Fibroblast of lung (primary cell): ENCODE results near the gene ZNF646. TPM values are rescaled to one million over a fixed set of nuclear protein-coding genes. Genes with fewer than 3 reads are reported as not detected.

ENCODE experiments used
- DNase-seq, 2 donors: peaks; one replicate each; pipeline versions ENCODE4 v3.0.0 to v3.0.0-alpha.2; 2010; ENCODE audit warnings: low read depth in 2 of 2
- H2AFZ ChIP-seq: 2 replicates; pipeline ENCODE4 v1.5.1; 2012; ENCODE audit warnings: low read length, control low read depth, inconsistent platforms
- H3K27ac ChIP-seq: 2 replicates; pipeline ENCODE4 v1.5.1; 2011; ENCODE audit warnings: low read length, control low read depth; ENCODE audit not compliant: insufficient read depth
- H3K27me3 ChIP-seq: 2 replicates; pipeline ENCODE4 v1.5.1; 2011; ENCODE audit warnings: mild to moderate bottlenecking, low read length; ENCODE audit not compliant: control insufficient read depth, insufficient read depth
- H3K36me3 ChIP-seq: 2 replicates; pipeline ENCODE4 v1.5.1; 2011; ENCODE audit warnings: low read length; ENCODE audit not compliant: control insufficient read depth, insufficient read depth
- H3K4me1 ChIP-seq: 2 replicates; pipeline ENCODE4 v1.5.1; 2011; ENCODE audit warnings: low read length; ENCODE audit not compliant: control insufficient read depth, insufficient read depth; ENCODE audit errors: extremely low read depth
- H3K4me2 ChIP-seq: 2 replicates; pipeline ENCODE4 v1.5.1; 2011; ENCODE audit warnings: low read length, control low read depth; ENCODE audit not compliant: insufficient read depth; ENCODE audit errors: extremely low read depth
- H3K4me3 ChIP-seq, 4 experiments: fragments of 200-600 bp in 1 of 4; sonication (generic) in 1 of 4; replicated peaks in 1 of 4; 2 replicates each; pipeline ENCODE4 v1.5.1; 2011 to 2016; ENCODE audit warnings: low read length in 4 of 4, low read depth in 3 of 4, mild to moderate bottlenecking in 3 of 4, control low read depth in 2 of 4, inconsistent platforms in 1 of 4, mixed read lengths in 1 of 4; ENCODE audit not compliant: insufficient read depth in 1 of 4; ENCODE audit errors: control extremely low read depth in 1 of 4
- H3K79me2 ChIP-seq: 2 replicates; pipeline ENCODE4 v1.5.1; 2012; ENCODE audit warnings: mild to moderate bottlenecking, low read length, inconsistent platforms; ENCODE audit not compliant: control insufficient read depth, insufficient read depth
- H3K9ac ChIP-seq: 2 replicates; pipeline ENCODE4 v1.5.1; 2011; ENCODE audit warnings: mild to moderate bottlenecking, low read length, control low read depth; ENCODE audit not compliant: insufficient read depth
- H3K9me3 ChIP-seq: 2 replicates; pipeline ENCODE4 v1.5.1; 2012; ENCODE audit warnings: low read depth, low read length; ENCODE audit not compliant: control insufficient read depth, insufficient read depth
- H4K20me1 ChIP-seq: 2 replicates; pipeline ENCODE4 v1.5.1; 2011; ENCODE audit warnings: low read length; ENCODE audit not compliant: control insufficient read depth, insufficient read depth; ENCODE audit errors: extremely low read depth
- CTCF ChIP-seq, 2 donors: IDR thresholded peaks in 1 of 2; conservative IDR thresholded peaks in 1 of 2; 1 replicate in 1 of 2; 2 replicates in 1 of 2; pipeline ENCODE4 v1.5.1; 2011 to 2012; ENCODE audit warnings: low read length in 2 of 2, control low read depth in 1 of 2, inconsistent platforms in 1 of 2, low read depth in 1 of 2, mild to moderate bottlenecking in 1 of 2
- EZH2 ChIP-seq: IDR thresholded peaks from 2 replicates; pipeline ENCODE4 v1.5.1; 2012; ENCODE audit warnings: low read length, control low read depth, mild to moderate bottlenecking; ENCODE audit errors: missing control alignments
- polyA plus RNA-seq, 2 donors: library from polyadenylated mRNA; depleted of rRNA in 1 of 2; stranded (reverse) in 1 of 2; unstranded in 1 of 2; fragments of >200 nt; gene quantifications; 2 replicates each; pipeline ENCODE4 v1.2.1, GENCODE V29; 2011 to 2012; ENCODE audit warnings: missing spikeins in 1 of 2
- total RNA-seq: library from RNA; depleted of rRNA; stranded (reverse); fragments of >200 nt; gene quantifications from 2 replicates; pipeline ENCODE4 v1.2.1, GENCODE V29; 2014

The ZNF646 gene
- total and polyA plus RNA-seq, 2 donors (not counting 1 experiment from before 2014, with no cell fraction given): 2.6 to 13.2 TPM

DNA sequence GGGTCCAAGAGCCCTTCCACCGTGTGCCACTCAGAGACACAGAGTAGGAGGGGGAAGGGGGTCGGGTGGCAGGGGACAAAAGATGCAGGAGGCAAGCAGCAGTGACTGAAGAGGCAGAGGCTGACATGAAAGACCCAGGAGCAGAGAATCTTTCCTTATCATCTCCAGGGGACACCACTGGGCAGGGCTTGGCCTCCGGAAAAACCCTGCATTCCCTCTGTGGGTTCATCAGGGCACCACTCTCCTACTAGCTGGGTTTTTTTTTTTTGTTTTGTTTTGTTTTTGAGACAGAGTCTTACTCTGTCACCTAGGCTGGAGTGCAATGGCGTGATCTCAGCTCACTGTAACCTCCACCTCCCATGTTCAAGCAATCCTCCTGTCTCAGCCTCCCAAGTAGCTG, 42.9 kb upstream of the ZNF646 start:
- Histone ChIP-seq H3K9ac (no peak overlapping the region), H3K27me3 (no peaks in the 10 kb centered on the region), H3K27ac (no peak overlapping the region), H3K4me2 (no peak overlapping the region), H3K79me2 (peaks cover 12% of the 10 kb centered on the region), H3K36me3 (peaks cover 7% of the 10 kb centered on the region), H3K4me3 (no peak overlapping the region), H3K9me3 (no peaks in the 10 kb centered on the region), H4K20me1 (peaks cover 1% of the 10 kb centered on the region), H3K4me1 (peaks cover 2% of the 10 kb centered on the region), H2AFZ (no peak overlapping the region)
- no peak for TF ChIP-seq EZH2
- TF ChIP-seq CTCF (conservative IDR thresholded peaks at IDR 0.05 in 1 of 2, IDR thresholded peaks at IDR 0.05 in 1 of 2; ENCODE audit: low read depth in 1 of 2, low read length in 2 of 2): no peak
- DNase-seq: no peak

- no peaks in the 10 kb centered on the region for H3K27me3 ChIP-seq
- TF ChIP-seq CTCF (conservative IDR thresholded peaks at IDR 0.05 in 1 of 2, IDR thresholded peaks at IDR 0.05 in 1 of 2; ENCODE audit: low read depth in 1 of 2, low read length in 2 of 2) (no peak), EZH2 (no peak)
- peak; percentile 97 to 99 for DNase-seq
- H3K9ac ChIP-seq: peak within 1 kb of the TSS; percentile 95
- H4K20me1 ChIP-seq: peaks cover 2% of the 10 kb centered on the region
- no peaks in the 10 kb centered on the region for H3K9me3 ChIP-seq
- H3K4me2 ChIP-seq: peak within 1 kb of the TSS; percentile 97
- H3K36me3 ChIP-seq: peaks cover 11% of the 10 kb centered on the region
- H3K4me1 ChIP-seq: peaks cover 2% of the 10 kb centered on the region
- H2AFZ ChIP-seq: peak within 1 kb of the TSS; percentile 75
- H3K4me3 ChIP-seq: peak within 1 kb of the TSS; percentile 85 to 100 (median 100)
- peaks cover 12% of the 10 kb centered on the region for H3K79me2 ChIP-seq
- H3K27ac ChIP-seq: peak within 1 kb of the TSS; percentile 97
These were observed 41.2 kb upstream of the ZNF646 start, which contains the start of gene STX4 for GRCh38 chr16:31032736-31033708. TSS of gene STX4 (plus strand) at chr16:31033558. CDS start at chr16:31033806, 248 bp downstream.

DNA sequence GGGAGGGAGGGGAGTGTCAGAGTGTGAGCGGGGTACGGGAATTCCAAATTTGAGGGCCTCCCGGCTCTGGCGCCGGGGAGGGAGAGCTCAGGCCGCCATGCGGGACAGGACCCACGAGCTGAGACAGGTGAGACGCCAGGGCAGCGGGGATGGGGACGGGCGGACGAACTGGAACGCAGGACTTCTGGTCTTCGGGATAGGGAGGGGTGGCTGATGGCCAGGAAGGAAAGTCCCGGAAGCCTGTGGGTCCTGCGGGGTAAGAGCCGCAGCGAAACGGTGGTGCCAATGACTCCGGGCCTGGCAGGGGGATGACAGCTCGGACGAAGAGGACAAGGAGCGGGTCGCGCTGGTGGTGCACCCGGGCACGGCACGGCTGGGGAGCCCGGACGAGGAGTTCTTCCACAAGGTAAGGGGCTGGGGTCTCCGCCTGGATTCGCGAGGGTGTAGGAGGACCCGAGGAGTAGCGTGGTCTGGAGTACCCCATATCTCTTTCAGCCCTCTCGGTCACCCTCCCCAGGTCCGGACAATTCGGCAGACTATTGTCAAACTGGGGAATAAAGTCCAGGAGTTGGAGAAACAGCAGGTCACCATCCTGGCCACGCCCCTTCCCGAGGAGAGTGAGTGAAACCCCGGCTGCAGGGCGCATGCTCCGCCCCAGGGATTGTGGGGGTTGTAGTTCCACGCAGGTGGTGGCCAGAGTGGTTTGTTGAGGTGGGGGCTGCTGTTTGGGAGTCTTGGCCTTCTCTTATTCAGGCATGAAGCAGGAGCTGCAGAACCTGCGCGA, 40.3 kb upstream of the ZNF646 start:
- H3K27ac ChIP-seq: peak overlapping the region; percentile 97
- peak; percentile 63 to 78 for DNase-seq
- TF ChIP-seq EZH2 (no peak), CTCF (conservative IDR thresholded peaks at IDR 0.05 in 1 of 2, IDR thresholded peaks at IDR 0.05 in 1 of 2; ENCODE audit: low read depth in 1 of 2, low read length in 2 of 2) (no peak)
- peak overlapping the region; percentile 88 for H3K4me2 ChIP-seq
- H3K27me3 ChIP-seq: no peaks in the 10 kb centered on the region
- peak overlapping the region; percentile 85 to 100 (median 100) for H3K4me3 ChIP-seq
- H4K20me1 ChIP-seq: peaks cover 2% of the 10 kb centered on the region
- H3K36me3 ChIP-seq: peaks cover 13% of the 10 kb centered on the region
- H3K9ac ChIP-seq: peak overlapping the region; percentile 85
- no peaks in the 10 kb centered on the region for H3K9me3 ChIP-seq
- H3K79me2 ChIP-seq: peaks cover 12% of the 10 kb centered on the region
- peaks cover 2% of the 10 kb centered on the region for H3K4me1 ChIP-seq
- peak overlapping the region; percentile 75 for H2AFZ ChIP-seq
